Natural killer cell (primary cell): ENCODE measurements around the gene SURF2. TPM values are rescaled to one million over a fixed set of nuclear protein-coding genes. Genes with fewer than 3 reads are reported as not detected.

ENCODE experiments used
- ATAC-seq, 3 donors: fragments of 150-1000 bp in 2 of 3; fragments of 200-7000 bp in 1 of 3; cut with Tn5 transposase; 1 replicate in 1 of 3; 2 replicates in 2 of 3; pipeline ENCODE4 v1.10.0; 2021; ENCODE audit warnings: mild to moderate bottlenecking in 2 of 3, moderate library complexity in 2 of 3
- DNase-seq, 2 donors: peaks; one replicate each; pipeline versions ENCODE4 v3.0.0 to v3.0.0-alpha.2; 2013 to 2021; ENCODE audit warnings: mixed read lengths in 1 of 2
- H3K27ac ChIP-seq: one replicate; pipeline ENCODE4 v1.5.1; 2013; ENCODE audit warnings: mild to moderate bottlenecking, low read length
- H3K27me3 ChIP-seq: one replicate; pipeline ENCODE4 v1.6.1; 2013; ENCODE audit warnings: low read length; ENCODE audit not compliant: control insufficient read depth, insufficient read depth
- H3K36me3 ChIP-seq: one replicate; pipeline ENCODE4 v1.6.1; 2013; ENCODE audit warnings: low read length; ENCODE audit not compliant: control insufficient read depth, insufficient read depth
- H3K4me1 ChIP-seq: one replicate; pipeline ENCODE4 v1.6.1; 2013; ENCODE audit warnings: low read length; ENCODE audit not compliant: control insufficient read depth, insufficient read depth
- H3K4me3 ChIP-seq: one replicate; pipeline ENCODE4 v1.5.1; 2013; ENCODE audit warnings: low read length
- H3K9me3 ChIP-seq: one replicate; pipeline ENCODE4 v1.6.1; 2013; ENCODE audit warnings: low read length; ENCODE audit not compliant: control insufficient read depth, insufficient read depth
- H3K27ac Mint-ChIP-seq, 2 donors: one replicate each; pipeline ENCODE4 v1.8.0; 2022; ENCODE audit warnings: mild to moderate bottlenecking in 2 of 2, mixed read lengths in 2 of 2, moderate library complexity in 1 of 2
- H3K27me3 Mint-ChIP-seq, 2 donors: one replicate each; pipeline ENCODE4 v1.8.0; 2022; ENCODE audit warnings: low read depth in 2 of 2, mixed read lengths in 2 of 2
- H3K36me3 Mint-ChIP-seq: one replicate; pipeline ENCODE4 v1.8.0; 2022; ENCODE audit warnings: mixed read lengths
- H3K4me1 Mint-ChIP-seq, 2 donors: one replicate each; pipeline ENCODE4 v1.8.0; 2022; ENCODE audit warnings: mixed read lengths in 2 of 2
- H3K4me3 Mint-ChIP-seq: one replicate; pipeline ENCODE4 v1.8.0; 2022; ENCODE audit warnings: mild to moderate bottlenecking, moderate library complexity, mixed read lengths
- H3K9me3 Mint-ChIP-seq, 2 donors: one replicate each; pipeline ENCODE4 v1.8.0; 2022; ENCODE audit warnings: mixed read lengths in 2 of 2
- CTCF ChIP-seq: fragments of 200-600 bp; IDR thresholded peaks from one replicate; pipeline ENCODE4 v1.8.0; 2022; ENCODE audit warnings: antibody characterized with exemption
- WGBS: methylation state at CpG from one replicate; pipeline ENCODE4 v1.1.7; 2013; ENCODE audit warnings: missing lambda C conversion rate; ENCODE audit not compliant: insufficient coverage; 5-methylcytosine and 5-hydroxymethylcytosine counted together
- intact Hi-C: fragments of 100-400 bp; cut with micrococcal nuclease; formaldehyde crosslinking; loops from one replicate; pipeline ENCODE4 v1.14.2; 2022
- total RNA-seq, 4 donors: library from RNA; stranded (reverse); fragments of 120-200 nt in 1 of 4; gene quantifications; one replicate each; pipeline versions ENCODE4 v1.2.3 to v1.2.4, GENCODE V29; 2013 to 2022

The SURF2 gene
- total RNA-seq, 3 donors from 2014 or later (not counting 1 experiment from before 2014, with no cell fraction given), result 14.3 to 14.9 (median 14.7) TPM

GRCh38 chr9:133403766-133404453 is 47.6 kb downstream of the SURF2 start:
- peak in 2 of 3 donors; percentile 65 to 73 for ATAC-seq
- H3K27ac Mint-ChIP-seq, result no peak overlapping the region
- WGBS, result 73% methylated on average over 16 of the region's 16 CpGs

GRCh38 chr9:133404454-133405002 is 48.2 kb downstream of the SURF2 start:
- H3K27ac ChIP-seq, result no peak overlapping the region
- H3K27me3 ChIP-seq, result no peaks in the 10 kb centered on the region
- no peak overlapping the region for H3K4me3 Mint-ChIP-seq
- TF ChIP-seq CTCF, result no peak
- intact Hi-C loops, result loop anchor here (1.0 kb wide), 2 partner anchors 165 to 218 kb away; no protein-coding TSS in a partner anchor
- DNase-seq (no peak), ATAC-seq (no peak)
- WGBS, result 90% methylated on average over 12 of the region's 12 CpGs
- no peaks in the 10 kb centered on the region for H3K4me1 ChIP-seq
- no peaks in the 10 kb centered on the region for H3K9me3 ChIP-seq
- H3K9me3 Mint-ChIP-seq, result no peaks in the 10 kb centered on the region
- no peaks in the 10 kb centered on the region for H3K36me3 Mint-ChIP-seq
- H3K27ac Mint-ChIP-seq, result no peak overlapping the region
- peaks cover 39% of the 10 kb centered on the region for H3K36me3 ChIP-seq
- no peak overlapping the region for H3K4me3 ChIP-seq
- H3K4me1 Mint-ChIP-seq, result peaks cover 0 to 5% of the 10 kb centered on the region in 2 donors
- no peaks in the 10 kb centered on the region for H3K27me3 Mint-ChIP-seq

More at GRCh38 chr9:133403766-133404453, 47.6 kb downstream of the SURF2 start:
- Histone ChIP-seq H3K4me3 (no peak overlapping the region), H3K27me3 (no peaks in the 10 kb centered on the region), H3K4me1 (no peaks in the 10 kb centered on the region), H3K27ac (no peak overlapping the region), H3K9me3 (no peaks in the 10 kb centered on the region), H3K36me3 (peaks cover 38% of the 10 kb centered on the region)
- intact Hi-C loops, result loop anchor here (1.0 kb wide), 2 partner anchors 165 to 218 kb away; no protein-coding TSS in a partner anchor
- TF ChIP-seq CTCF, result peak; percentile 70
- Mint-ChIP-seq H3K4me3 (no peak overlapping the region), H3K36me3 (no peaks in the 10 kb centered on the region), H3K4me1 (peaks cover 0 to 5% of the 10 kb centered on the region in 2 donors), H3K27me3 (no peaks in the 10 kb centered on the region), H3K9me3 (no peaks in the 10 kb centered on the region)
- DNase-seq, result peak; percentile 37 to 79

GRCh38 chr9:133405508-133406438 is 49.4 kb downstream of the SURF2 start:
- peaks cover 11% of the 10 kb centered on the region for H3K36me3 Mint-ChIP-seq

More at GRCh38 chr9:133405508-133406438, 49.4 kb downstream of the SURF2 start:
- Histone ChIP-seq H3K36me3 (peaks cover 52% of the 10 kb centered on the region), H3K9me3 (no peaks in the 10 kb centered on the region), H3K27me3 (no peaks in the 10 kb centered on the region), H3K4me1 (no peaks in the 10 kb centered on the region), H3K4me3 (no peak overlapping the region), H3K27ac (no peak overlapping the region)
- no peak overlapping the region for H3K27ac Mint-ChIP-seq
- no peak overlapping the region for H3K4me3 Mint-ChIP-seq
- no peak for DNase-seq
- WGBS, result 90% methylated on average over 18 of the region's 19 CpGs
- no peak for TF ChIP-seq CTCF
- intact Hi-C loops, result loop anchor here (1.0 kb wide), 1 partner anchor 81 kb away; no protein-coding TSS in a partner anchor
- ATAC-seq, result no peak
- peaks cover 0 to 5% of the 10 kb centered on the region in 2 donors for H3K4me1 Mint-ChIP-seq
- no peaks in the 10 kb centered on the region for H3K9me3 Mint-ChIP-seq
- H3K27me3 Mint-ChIP-seq, result no peaks in the 10 kb centered on the region
